Measurements from ENCODE around the gene KMT2A.

Gene KMT2A

GRCh38 chr11:118511601-118512000, 75.3 kb downstream of the KMT2A start:
- Histone ChIP-seq H3K27me3 (no peaks in the 10 kb centered on the region), H3K4me1 (ENCODE audit: control insufficient read depth in 1 of 2, insufficient read depth in 1 of 2, low read depth in 1 of 2, low read length in 1 of 2) (no peaks in the 10 kb centered on the region), H3K36me3 (peaks cover 90% of the 10 kb centered on the region), H3K4me3 (ENCODE audit: low read depth in 1 of 2, low read length in 1 of 2) (no peak overlapping the region), H3K27ac (no peak overlapping the region), H3K9me3 (no peaks in the 10 kb centered on the region)
- TF ChIP-seq, protein P1, sequence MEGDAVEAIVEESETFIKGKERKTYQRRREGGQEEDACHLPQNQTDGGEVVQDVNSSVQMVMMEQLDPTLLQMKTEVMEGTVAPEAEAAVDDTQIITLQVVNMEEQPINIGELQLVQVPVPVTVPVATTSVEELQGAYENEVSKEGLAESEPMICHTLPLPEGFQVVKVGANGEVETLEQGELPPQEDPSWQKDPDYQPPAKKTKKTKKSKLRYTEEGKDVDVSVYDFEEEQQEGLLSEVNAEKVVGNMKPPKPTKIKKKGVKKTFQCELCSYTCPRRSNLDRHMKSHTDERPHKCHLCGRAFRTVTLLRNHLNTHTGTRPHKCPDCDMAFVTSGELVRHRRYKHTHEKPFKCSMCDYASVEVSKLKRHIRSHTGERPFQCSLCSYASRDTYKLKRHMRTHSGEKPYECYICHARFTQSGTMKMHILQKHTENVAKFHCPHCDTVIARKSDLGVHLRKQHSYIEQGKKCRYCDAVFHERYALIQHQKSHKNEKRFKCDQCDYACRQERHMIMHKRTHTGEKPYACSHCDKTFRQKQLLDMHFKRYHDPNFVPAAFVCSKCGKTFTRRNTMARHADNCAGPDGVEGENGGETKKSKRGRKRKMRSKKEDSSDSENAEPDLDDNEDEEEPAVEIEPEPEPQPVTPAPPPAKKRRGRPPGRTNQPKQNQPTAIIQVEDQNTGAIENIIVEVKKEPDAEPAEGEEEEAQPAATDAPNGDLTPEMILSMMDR (IDR thresholded peaks at IDR 0.05): no peak

DNA sequence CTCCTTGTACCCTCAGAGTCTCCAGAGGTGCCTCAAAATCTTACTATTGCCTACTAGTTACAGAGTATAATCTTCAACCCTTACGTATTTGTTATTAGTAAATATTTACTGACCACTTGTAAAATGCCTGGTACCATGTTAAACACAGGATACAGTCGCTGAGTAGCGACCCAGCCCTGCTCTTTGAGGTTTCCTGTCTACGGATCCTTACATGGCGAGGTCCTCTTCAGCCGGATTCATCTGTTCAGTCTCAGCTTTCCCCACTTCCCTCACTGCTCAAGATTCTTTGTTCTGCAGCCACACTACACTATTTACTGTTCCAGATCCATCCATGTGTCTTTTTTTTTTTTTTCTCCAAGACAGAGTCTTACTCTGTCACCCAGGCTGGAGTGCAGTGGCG, 77.8 kb downstream of the KMT2A start:
- Histone ChIP-seq H3K4me3 (ENCODE audit: low read depth in 1 of 2, low read length in 1 of 2) (no peak overlapping the region), H3K27ac (no peak overlapping the region), H3K4me1 (ENCODE audit: control insufficient read depth in 1 of 2, insufficient read depth in 1 of 2, low read depth in 1 of 2, low read length in 1 of 2) (no peaks in the 10 kb centered on the region), H3K9me3 (no peaks in the 10 kb centered on the region), H3K36me3 (peaks cover 78% of the 10 kb centered on the region), H3K27me3 (no peaks in the 10 kb centered on the region)
- TF ChIP-seq, protein P1 (IDR thresholded peaks at IDR 0.05): no peak

DNA sequence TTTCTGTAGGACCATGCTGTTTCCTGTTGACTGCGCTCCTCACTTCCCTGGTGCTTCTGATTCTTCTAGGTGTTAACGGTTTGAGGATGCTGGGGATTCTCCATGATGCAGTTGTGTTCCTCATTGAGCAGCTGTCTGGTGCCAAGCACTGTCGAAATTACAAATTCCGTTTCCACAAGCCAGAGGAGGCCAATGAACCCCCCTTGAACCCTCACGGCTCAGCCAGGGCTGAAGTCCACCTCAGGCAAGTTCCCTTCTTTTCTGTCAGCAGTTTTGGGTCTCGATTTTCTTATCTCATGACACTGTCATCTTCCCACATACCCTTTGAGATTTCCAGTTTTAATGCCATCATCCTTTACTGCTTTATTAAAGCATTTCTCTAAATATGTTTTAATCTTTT, 83.3 kb downstream of the KMT2A start:
- Histone ChIP-seq H3K36me3 (peaks cover 80% of the 10 kb centered on the region), H3K4me1 (ENCODE audit: control insufficient read depth in 1 of 2, insufficient read depth in 1 of 2, low read depth in 1 of 2, low read length in 1 of 2) (peaks cover 0 to under 1% of the 10 kb centered on the region in 2 experiments), H3K9me3 (no peaks in the 10 kb centered on the region), H3K27ac (no peak overlapping the region), H3K27me3 (no peaks in the 10 kb centered on the region), H3K4me3 (ENCODE audit: low read depth in 1 of 2, low read length in 1 of 2) (no peak overlapping the region)
- TF ChIP-seq, protein P1 (IDR thresholded peaks at IDR 0.05): no peak

- peaks cover 61% of the 10 kb centered on the region for H3K36me3 ChIP-seq
- no peak overlapping the region for H3K4me3 ChIP-seq (ENCODE audit: low read depth in 1 of 2, low read length in 1 of 2)
- H3K4me1 ChIP-seq (ENCODE audit: control insufficient read depth in 1 of 2, insufficient read depth in 1 of 2, low read depth in 1 of 2, low read length in 1 of 2): peaks cover 0 to 5% of the 10 kb centered on the region in 2 experiments
- no peaks in the 10 kb centered on the region for H3K27me3 ChIP-seq
- H3K9me3 ChIP-seq: no peaks in the 10 kb centered on the region
- H3K27ac ChIP-seq: no peak overlapping the region
- TF ChIP-seq, protein P1 (IDR thresholded peaks at IDR 0.05): no peak
Measured at GRCh38 chr11:118521892-118522311, 85.6 kb downstream of the KMT2A start.

GRCh38 chr11:118522571-118523072, 86.3 kb downstream of the KMT2A start:
- Histone ChIP-seq H3K36me3 (peaks cover 57% of the 10 kb centered on the region), H3K27ac (no peak overlapping the region), H3K4me3 (ENCODE audit: low read depth in 1 of 2, low read length in 1 of 2) (no peak overlapping the region), H3K27me3 (no peaks in the 10 kb centered on the region), H3K4me1 (ENCODE audit: control insufficient read depth in 1 of 2, insufficient read depth in 1 of 2, low read depth in 1 of 2, low read length in 1 of 2) (peaks cover 0 to 5% of the 10 kb centered on the region in 2 experiments), H3K9me3 (no peaks in the 10 kb centered on the region)
- TF ChIP-seq, protein P1 (IDR thresholded peaks at IDR 0.05): no peak

DNA sequence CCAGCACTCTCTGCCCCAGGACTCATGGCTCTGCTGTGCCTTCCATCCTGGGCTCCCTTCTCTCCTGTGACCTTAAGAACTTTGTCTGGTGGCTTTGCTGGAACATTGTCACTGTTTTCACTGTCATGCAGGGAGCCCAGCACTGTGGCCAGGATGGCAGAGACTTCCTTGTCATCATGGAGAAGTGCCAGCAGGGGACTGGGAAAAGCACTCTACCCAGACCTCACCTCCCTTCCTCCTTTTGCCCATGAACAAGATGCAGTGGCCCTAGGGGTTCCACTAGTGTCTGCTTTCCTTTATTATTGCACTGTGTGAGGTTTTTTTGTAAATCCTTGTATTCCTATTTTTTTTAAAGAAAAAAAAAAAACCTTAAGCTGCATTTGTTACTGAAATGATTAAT, 88.1 kb downstream of the KMT2A start:
- H3K36me3 ChIP-seq: peaks cover 50% of the 10 kb centered on the region
- no peaks in the 10 kb centered on the region for H3K9me3 ChIP-seq
- H3K4me1 ChIP-seq (ENCODE audit: control insufficient read depth in 1 of 2, insufficient read depth in 1 of 2, low read depth in 1 of 2, low read length in 1 of 2): peaks cover 0 to 5% of the 10 kb centered on the region in 2 experiments
- no peak overlapping the region for H3K27ac ChIP-seq
- H3K4me3 ChIP-seq (ENCODE audit: low read depth in 1 of 2, low read length in 1 of 2): no peak overlapping the region
- TF ChIP-seq, protein P1 (IDR thresholded peaks at IDR 0.05): no peak
- H3K27me3 ChIP-seq: peaks cover 10% of the 10 kb centered on the region

Data from neutrophil (primary cell).